GM13976 (cell line): ENCODE measurements around the gene PBX4.

ENCODE experiments used
- DNase-seq: peaks from one replicate; pipeline ENCODE4 v3.0.0; 2012; ENCODE audit warnings: low spot score
- CTCF ChIP-seq: IDR thresholded peaks from 2 replicates; pipeline ENCODE4 v1.5.1; 2012; ENCODE audit warnings: borderline replicate concordance, mild to moderate bottlenecking; ENCODE audit not compliant: insufficient read depth; ENCODE audit errors: extremely low read depth, missing control alignments, control extremely low read depth
- in situ Hi-C: fragments of 300-500 bp; cut with MboI; formaldehyde crosslinking; loops from one replicate; pipeline ENCODE4 v1.12.0; 2022; ENCODE audit warnings: low sequenced_read_pairs, mixed read lengths, inconsistent platforms; ENCODE audit not compliant: unreplicated experiment

Gene PBX4

GRCh38 chr19:19551853-19552192 is 66.7 kb downstream of the PBX4 start:
- no peak for TF ChIP-seq CTCF
- DNase-seq = no peak
- in situ Hi-C loops = no loop called here

GRCh38 chr19:19550972-19551852 is 67.3 kb downstream of the PBX4 start:
- no peak for TF ChIP-seq CTCF
- in situ Hi-C loops = no loop called here
- no peak for DNase-seq

GRCh38 chr19:19550485-19550929 is 68.0 kb downstream of the PBX4 start:
- in situ Hi-C loops = no loop called here
- TF ChIP-seq CTCF = no peak
- no peak for DNase-seq

GRCh38 chr19:19549804-19550464 is 68.6 kb downstream of the PBX4 start:
- no peak for TF ChIP-seq CTCF

GRCh38 chr19:19548915-19549759 is 69.3 kb downstream of the PBX4 start:
- TF ChIP-seq CTCF = no peak
- no peak for DNase-seq
- in situ Hi-C loops = loop anchor here (25.0 kb wide), 1 partner anchor 738 kb away; no protein-coding TSS in a partner anchor

More at GRCh38 chr19:19549804-19550464, 68.6 kb downstream of the PBX4 start:
- DNase-seq = no peak
- in situ Hi-C loops = loop anchor here (25.0 kb wide), 1 partner anchor 737 kb away; no protein-coding TSS in a partner anchor
